K562 (cell line): ENCODE data around the gene MGAM2. TPM values are rescaled to one million over a fixed set of nuclear protein-coding genes. Genes with fewer than 3 reads are reported as not detected.
A peak's percentile ranks its signal among the peaks of the same experiment; 100 is the strongest.

Experiments used
- ATAC-seq: fragments of 200-7000 bp; cut with Tn5 transposase; 3 replicates; pipeline ENCODE4 v1.9.1; 2020; ENCODE audit warnings: moderate library complexity
- Bru-seq: library from RNA; stranded (reverse); fragments of 400-500 nt; gene quantifications from one replicate; lab custom pipeline; 2021; lab: Mats Ljungman, UMichigan
- BruChase-seq, 2 experiments: library from RNA; stranded (reverse); fragments of 400-500 nt; gene quantifications; one replicate each; lab custom pipeline; 2021; lab: Mats Ljungman, UMichigan
- BruUV-seq: library from RNA; stranded (reverse); fragments of 400-500 nt; replicated peaks from 2 replicates; lab custom pipeline; 2021; lab: Mats Ljungman, UMichigan
- CTCF ChIA-PET: fragments of 300-600 bp; formaldehyde crosslinking; extraction: SDS; loops from one replicate; lab custom pipeline; 2021; ENCODE audit warnings: low intra/inter-chr PET ratio; lab: Yijun Ruan, JAX
- POLR2A ChIA-PET: fragments of 300-600, 350-650 bp; sonication (Branson Sonifier 250); formaldehyde crosslinking; extraction: SDS; loops from one replicate; lab custom pipeline; 2021; ENCODE audit warnings: antibody characterized with exemption, inconsistent platforms; lab: Yijun Ruan, JAX
- DNase-seq, 4 experiments: peaks; one replicate each; pipeline versions ENCODE4 v3.0.0 to v3.0.0-alpha.2; 2011 to 2018; ENCODE audit warnings: low spot score in 3 of 4, mixed read lengths in 3 of 4; ENCODE audit errors: extremely low read depth in 1 of 4
- FAIRE-seq: peaks from 2 replicates; lab custom pipeline; 2011; peaks lifted over from hg19 to GRCh38; lab: Jason Lieb, UNC
- H2AFZ ChIP-seq: 2 replicates; pipeline ENCODE4 v1.6.0; 2011; ENCODE audit warnings: low read depth, low read length, control low read depth, inconsistent platforms
- H3K27ac ChIP-seq: fragments of 200-600 bp; 3 replicates; pipeline ENCODE4 v1.8.0; 2011; ENCODE audit warnings: low read depth, mild to moderate bottlenecking, control low read depth, inconsistent platforms, low read length, moderate library complexity, mixed read lengths; ENCODE audit errors: extremely low read depth
- H3K27me3 ChIP-seq, 2 experiments: fragments of 300-600 bp in 1 of 2; 2 replicates in 1 of 2; 3 replicates in 1 of 2; pipeline versions ENCODE4 v1.6.0 to v1.8.0; 2011; ENCODE audit warnings: inconsistent platforms in 2 of 2, low read length in 2 of 2, mild to moderate bottlenecking in 1 of 2, mixed read lengths in 1 of 2, moderate library complexity in 1 of 2; ENCODE audit not compliant: control insufficient read depth in 2 of 2, insufficient read depth in 2 of 2
- H3K36me3 ChIP-seq: fragments of 300-600 bp; 3 replicates; pipeline ENCODE4 v1.8.0; 2011; ENCODE audit warnings: mild to moderate bottlenecking, low read length, inconsistent platforms; ENCODE audit not compliant: control insufficient read depth, insufficient read depth
- H3K4me1 ChIP-seq, 2 experiments: fragments of 200-600 bp in 1 of 2; replicated peaks in 1 of 2; 2 replicates in 1 of 2; 3 replicates in 1 of 2; pipeline versions ENCODE4 v1.5.1 to v1.8.0; 2011; ENCODE audit warnings: inconsistent platforms in 2 of 2, low read length in 2 of 2, mild to moderate bottlenecking in 1 of 2, mixed read lengths in 1 of 2, moderate library complexity in 1 of 2; ENCODE audit not compliant: control insufficient read depth in 2 of 2, insufficient read depth in 2 of 2
- H3K4me2 ChIP-seq: 2 replicates; pipeline ENCODE4 v1.6.1; 2011; ENCODE audit warnings: low read length, control low read depth, inconsistent platforms, mixed read lengths; ENCODE audit not compliant: insufficient read depth
- H3K4me3 ChIP-seq: fragments of 200-600 bp; sonication (generic), shearing (Covaris generic); 2 replicates; pipeline ENCODE4 v1.5.1; 2016; ENCODE audit warnings: control low read depth, inconsistent platforms
- H3K79me2 ChIP-seq: fragments of 200-600 bp; 3 replicates; pipeline ENCODE4 v1.8.0; 2011; ENCODE audit warnings: low read length, inconsistent platforms; ENCODE audit not compliant: control insufficient read depth, insufficient read depth
- H3K9ac ChIP-seq, 2 experiments: 2 replicates each; pipeline versions ENCODE4 v1.6.0 to v1.6.1; 2011; ENCODE audit warnings: low read depth in 2 of 2, low read length in 2 of 2, control low read depth in 1 of 2, inconsistent platforms in 1 of 2, mild to moderate bottlenecking in 1 of 2, mixed read lengths in 1 of 2; ENCODE audit not compliant: insufficient read depth in 1 of 2
- H3K9me1 ChIP-seq: one replicate; pipeline ENCODE4 v1.6.0; 2011; ENCODE audit warnings: inconsistent platforms, mild to moderate bottlenecking, low read length, moderate library complexity; ENCODE audit not compliant: control insufficient read depth, insufficient read depth
- H3K9me3 ChIP-seq: replicated peaks from 2 replicates; pipeline ENCODE4 v1.5.1; 2011; ENCODE audit warnings: low read depth, low read length, inconsistent platforms; ENCODE audit not compliant: control insufficient read depth, insufficient read depth
- H4K20me1 ChIP-seq: replicated peaks from 2 replicates; pipeline ENCODE4 v1.6.1; 2011; ENCODE audit warnings: low read length, inconsistent platforms, mixed read lengths; ENCODE audit not compliant: control insufficient read depth, insufficient read depth
- SMAD3 ChIP-seq: fragments of 450-650 bp; formaldehyde crosslinking; conservative IDR thresholded peaks from 2 replicates; pipeline ENCODE4 v1.4.0; 2020; ENCODE audit warnings: mild to moderate bottlenecking
- ZNF217 ChIP-seq: sonication (generic); formaldehyde crosslinking; IDR thresholded peaks from 2 replicates; pipeline ENCODE4 v1.8.0; 2022; ENCODE audit warnings: mild to moderate bottlenecking, missing genetic modification reagents
- ZNF274 ChIP-seq: IDR thresholded peaks from 2 replicates; pipeline ENCODE4 v1.6.1; 2011; ENCODE audit warnings: low read depth, mild to moderate bottlenecking, low read length, moderate library complexity, borderline replicate concordance
- ZNF384 ChIP-seq: IDR thresholded peaks from 2 replicates; pipeline ENCODE4 v1.6.1; 2012; ENCODE audit warnings: low read depth, low read length, improper control_type of control experiment
- ZNF551 ChIP-seq: fragments of 250-450 bp; sonication (Bioruptor Pico); IDR thresholded peaks from 2 replicates; pipeline ENCODE4 v1.5.0; 2021; ENCODE audit warnings: mild to moderate bottlenecking, moderate library complexity
- ZNF583 ChIP-seq: fragments of 250-450 bp; sonication (Bioruptor Pico); IDR thresholded peaks from 2 replicates; pipeline ENCODE4 v1.4.0; 2020
- WGBS: fragments of 100-300 bp; shearing (Covaris generic); methylation state at CpG from one replicate; pipeline ENCODE4 v1.1.6; 2016; ENCODE audit warnings: low coverage, mixed read lengths; ENCODE audit not compliant: insufficient coverage; ENCODE audit errors: missing lambda C conversion rate; 5-methylcytosine and 5-hydroxymethylcytosine counted together
- in situ Hi-C: fragments of 300-500 bp; cut with MboI; formaldehyde crosslinking; loops from 4 replicates; pipeline ENCODE4 v1.15.0; 2018; ENCODE audit warnings: inconsistent platforms, mixed read lengths
- intact Hi-C: fragments of 100-400 bp; cut with micrococcal nuclease; formaldehyde crosslinking; loops from 2 replicates; pipeline ENCODE4 v1.14.2; 2022
- long read RNA-seq, 3 experiments: library from polyadenylated mRNA in 2 of 3; library from RNA in 1 of 3; unstranded in 2 of 3; stranded (forward) in 1 of 3; transcript quantifications; one replicate each; pipeline ENCODE4 v2.0.0, GENCODE V29; 2019 to 2022
- polyA minus RNA-seq, 3 experiments: library from RNA; depleted of rRNA, polyadenylated mRNA; stranded (reverse); fragments of >200 nt; gene quantifications; 2 replicates each; pipeline ENCODE4 v1.2.3, GENCODE V29; 2011
- polyA plus RNA-seq, 8 experiments: library from polyadenylated mRNA; depleted of rRNA in 4 of 8; stranded (reverse) in 5 of 8; unstranded in 3 of 8; fragments of >200 nt; fragmentation: Nextera tagmentation in 2 of 8; fragmentation: Illumina TruSeq in 1 of 8; extraction: Ambion mirVana in 2 of 8; extraction: Trizol in 1 of 8; gene quantifications; 2 replicates each; pipeline versions ENCODE4 v1.2.1 to v1.2.3, GENCODE V29; 2011 to 2014; ENCODE audit warnings: inconsistent platforms in 1 of 8, missing spikeins in 1 of 8
- total RNA-seq, 7 experiments: library from RNA; depleted of rRNA in 6 of 7; stranded (reverse); fragments of >200 nt in 6 of 7; fragmentation: Illumina TruSeq in 2 of 7; extraction: Trizol in 2 of 7; gene quantifications; 2 replicates each; pipeline versions ENCODE4 v1.2.1 to v1.2.3, GENCODE V29; 2011 to 2021; ENCODE audit warnings: low replicate concordance in 1 of 7
- TF ChIP-seq, protein P1 (sequence below): fragments of 250-450 bp; sonication (Bioruptor Pico); IDR thresholded peaks from 2 replicates; pipeline ENCODE4 v1.4.0; 2020; ENCODE audit warnings: mild to moderate bottlenecking, moderate library complexity

The MGAM2 gene
- total RNA-seq (2011; cell fraction: chromatin; rRNA removed; ENCODE audit: low replicate concordance) = not detected in 2 replicates
- total RNA-seq (2011; cell fraction: nucleolus; rRNA removed) = not detected in 2 replicates
- total RNA-seq (2011; cell fraction: nucleoplasm; rRNA removed) = 0.07 TPM in 1 of 2 replicates, not detected in the other
- total RNA-seq (2014; rRNA removed) = not detected in 2 replicates
- not detected in 2 replicates for total RNA-seq (2014; rRNA removed; fragmentation: Illumina TruSeq; extraction: Trizol)
- not detected in 2 replicates for total RNA-seq (2015; rRNA removed; fragmentation: Illumina TruSeq; extraction: Trizol)
- 0.02 TPM in 1 of 2 replicates, not detected in the other for total RNA-seq (2021)
- polyA plus RNA-seq (2011; rRNA removed) = 0.01 and 0.03 TPM in 2 replicates
- 0.01 TPM in 1 of 2 replicates, not detected in the other for polyA plus RNA-seq (2011; cell fraction: cytosol; rRNA removed)
- polyA plus RNA-seq (2011; cell fraction: nucleus; rRNA removed) = 0.03 and 0.11 TPM in 2 replicates
- not detected in 2 replicates for polyA plus RNA-seq (2012)
- polyA plus RNA-seq (2014; fragmentation: Illumina TruSeq; extraction: Trizol) = not detected in 2 replicates
- polyA plus RNA-seq (2014; fragmentation: Nextera tagmentation; extraction: Ambion mirVana) = not detected
- polyA plus RNA-seq (2014; rRNA removed) = not detected in 2 replicates
- not detected in 2 replicates for polyA minus RNA-seq (2011; rRNA and poly(A)+ RNA removed)
- not detected in 2 replicates for polyA minus RNA-seq (2011; cell fraction: cytosol; rRNA and poly(A)+ RNA removed)
- 0.11 TPM in 1 of 2 replicates, not detected in the other for polyA minus RNA-seq (2011; cell fraction: nucleus; rRNA and poly(A)+ RNA removed)
- Bru-seq, nascent RNA = not detected
- percentile 1 among the genes with signal in this experiment for BruChase-seq, experiment 1, labeled RNA remaining after a 2-hour chase
- percentile 2 among the genes with signal in this experiment for BruChase-seq, experiment 2, labeled RNA remaining after a 6-hour chase
- long read RNA-seq, experiment 1 = 0 reads
- long read RNA-seq, experiment 2 = 0 reads
- long read RNA-seq, experiment 3 = 0 reads

DNA sequence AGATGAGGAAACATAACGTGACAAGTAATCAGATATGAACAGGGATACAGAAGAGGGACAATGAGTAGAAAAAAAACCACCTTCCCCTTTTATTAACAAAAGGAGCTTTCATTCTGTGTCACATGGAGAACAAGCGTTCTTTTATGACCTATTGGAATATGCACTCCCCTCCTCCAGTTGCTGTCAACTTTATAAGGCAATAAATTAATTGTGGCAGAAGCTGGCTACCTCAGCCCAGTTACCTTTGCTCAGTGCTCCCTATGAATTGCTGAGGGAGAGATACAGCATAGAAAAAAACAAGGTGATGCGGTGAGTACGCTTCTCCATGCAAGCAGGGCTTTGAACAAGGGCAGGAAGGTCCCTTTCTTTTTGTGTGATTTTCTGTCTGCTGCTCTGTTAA, at the start of gene MGAM2:
TSS of gene MGAM2 (plus strand) at position 220 of the 400 bp plus-strand sequence. CDS start 5,156 bp downstream, outside the sequence.
- H3K4me2 ChIP-seq = no peak within 1 kb of the TSS
- no peak within 1 kb of the TSS for H3K4me3 ChIP-seq
- H3K4me1 ChIP-seq = no peaks in the 10 kb centered on the region
- 0 out of 2 replicates have a peak, but pooled peaks cover 2% of the 10 kb centered on the region for H3K9me3 ChIP-seq
- H3K9me1 ChIP-seq = no peaks in the 10 kb centered on the region
- no peak within 1 kb of the TSS for H3K9ac ChIP-seq
- no peak for FAIRE-seq
- in situ Hi-C loops (no loop called here), intact Hi-C loops (no loop called here)
- H3K27ac ChIP-seq = no peak within 1 kb of the TSS
- ChIA-PET POLR2A (no interaction called here), CTCF (no interaction called here)
- H3K27me3 ChIP-seq = no peaks in the 10 kb centered on the region
- H2AFZ ChIP-seq = no peak within 1 kb of the TSS
- WGBS = 0% methylated on average over 4 of the region's 4 CpGs
- no peaks in the 10 kb centered on the region for H4K20me1 ChIP-seq
- TF ChIP-seq ZNF274 (no peak), ZNF583 (CRISPR knock-in tag) (no peak), ZNF551 (no peak), ZNF384 (no peak), ZNF217 (CRISPR knock-in tag) (no peak), SMAD3 (CRISPR knock-in tag) (no peak)
- TF ChIP-seq, protein P1, sequence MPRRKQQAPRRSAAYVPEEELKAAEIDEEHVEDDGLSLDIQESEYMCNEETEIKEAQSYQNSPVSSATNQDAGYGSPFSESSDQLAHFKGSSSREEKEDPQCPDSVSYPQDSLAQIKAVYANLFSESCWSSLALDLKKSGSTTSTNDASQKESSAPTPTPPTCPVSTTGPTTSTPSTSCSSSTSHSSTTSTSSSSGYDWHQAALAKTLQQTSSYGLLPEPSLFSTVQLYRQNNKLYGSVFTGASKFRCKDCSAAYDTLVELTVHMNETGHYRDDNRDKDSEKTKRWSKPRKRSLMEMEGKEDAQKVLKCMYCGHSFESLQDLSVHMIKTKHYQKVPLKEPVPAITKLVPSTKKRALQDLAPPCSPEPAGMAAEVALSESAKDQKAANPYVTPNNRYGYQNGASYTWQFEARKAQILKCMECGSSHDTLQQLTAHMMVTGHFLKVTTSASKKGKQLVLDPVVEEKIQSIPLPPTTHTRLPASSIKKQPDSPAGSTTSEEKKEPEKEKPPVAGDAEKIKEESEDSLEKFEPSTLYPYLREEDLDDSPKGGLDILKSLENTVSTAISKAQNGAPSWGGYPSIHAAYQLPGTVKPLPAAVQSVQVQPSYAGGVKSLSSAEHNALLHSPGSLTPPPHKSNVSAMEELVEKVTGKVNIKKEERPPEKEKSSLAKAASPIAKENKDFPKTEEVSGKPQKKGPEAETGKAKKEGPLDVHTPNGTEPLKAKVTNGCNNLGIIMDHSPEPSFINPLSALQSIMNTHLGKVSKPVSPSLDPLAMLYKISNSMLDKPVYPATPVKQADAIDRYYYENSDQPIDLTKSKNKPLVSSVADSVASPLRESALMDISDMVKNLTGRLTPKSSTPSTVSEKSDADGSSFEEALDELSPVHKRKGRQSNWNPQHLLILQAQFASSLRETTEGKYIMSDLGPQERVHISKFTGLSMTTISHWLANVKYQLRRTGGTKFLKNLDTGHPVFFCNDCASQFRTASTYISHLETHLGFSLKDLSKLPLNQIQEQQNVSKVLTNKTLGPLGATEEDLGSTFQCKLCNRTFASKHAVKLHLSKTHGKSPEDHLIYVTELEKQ (CRISPR knock-in tag) = no peak
- ATAC-seq = no peak
- H3K79me2 ChIP-seq = no peaks in the 10 kb centered on the region
- no peak for DNase-seq
- no peaks in the 10 kb centered on the region for H3K36me3 ChIP-seq
- no TSS peak for BruUV-seq
